OCI-LY3 (cell line): ENCODE results near the gene ANKH.

Experiments
- H2AFZ ChIP-seq: fragments of 200-600, 300-600 bp; shearing (Covaris generic); 2 replicates; pipeline ENCODE4 v1.6.0; 2014; ENCODE audit warnings: antibody characterized with exemption, low read depth, low read length
- H3K27ac ChIP-seq: fragments of 200-600, 300-600 bp; sonication (generic); 2 replicates; pipeline ENCODE4 v1.5.1; 2014; ENCODE audit warnings: mild to moderate bottlenecking, low read length, moderate library complexity, mixed read lengths
- H3K27me3 ChIP-seq: fragments of 200-600, 300-600 bp; sonication (generic); 2 replicates; pipeline ENCODE4 v1.6.1; 2014; ENCODE audit warnings: low read depth, low read length, mixed read lengths
- H3K36me3 ChIP-seq: fragments of 200-600, 300-600 bp; sonication (generic); replicated peaks from 2 replicates; pipeline ENCODE3; 2014; ENCODE audit warnings: low read depth, low read length, mixed read lengths
- H3K4me1 ChIP-seq: fragments of 300-600, 200-600 bp; sonication (generic); 2 replicates; pipeline ENCODE4 v1.6.1; 2014; ENCODE audit warnings: low read length, mixed read lengths
- H3K4me2 ChIP-seq: fragments of 200-600, 300-600 bp; sonication (generic); 2 replicates; pipeline ENCODE4 v1.6.1; 2014; ENCODE audit warnings: low read length, mixed read lengths
- H3K4me3 ChIP-seq: fragments of 300-600, 200-600 bp; sonication (generic); 2 replicates; pipeline ENCODE4 v1.5.1; 2014; ENCODE audit warnings: antibody characterized with exemption, mild to moderate bottlenecking, low read length, moderate library complexity
- H3K79me2 ChIP-seq: fragments of 300-600, 200-600 bp; shearing (Covaris generic); 2 replicates; pipeline ENCODE4 v1.6.1; 2014; ENCODE audit warnings: mild to moderate bottlenecking, low read length, mixed read lengths
- H3K9ac ChIP-seq: fragments of 300-600, 200-600 bp; shearing (Covaris generic); 2 replicates; pipeline ENCODE4 v1.6.0; 2014; ENCODE audit warnings: mild to moderate bottlenecking, low read length, moderate library complexity
- H3K9me3 ChIP-seq: fragments of 200-600, 300-600 bp; shearing (Covaris generic); 2 replicates; pipeline ENCODE4 v1.6.1; 2014; ENCODE audit warnings: low read length, mixed read lengths; ENCODE audit not compliant: insufficient read depth
- H4K20me1 ChIP-seq: fragments of 200-600, 300-600 bp; sonication (generic); 2 replicates; pipeline ENCODE4 v1.6.1; 2016; ENCODE audit warnings: low read length, mixed read lengths; ENCODE audit not compliant: insufficient read depth
- CTCF ChIP-seq: fragments of 200-600, 300-600 bp; sonication (generic); IDR thresholded peaks from 2 replicates; pipeline ENCODE4 v1.5.1; 2014; ENCODE audit warnings: antibody characterized with exemption, low read length, low read depth
- EZH2phosphoT487 ChIP-seq: fragments of 200-600 bp; shearing (Covaris generic); IDR thresholded peaks from 2 replicates; pipeline ENCODE4 v1.6.1; 2018; ENCODE audit warnings: antibody characterized with exemption, mixed run types, low read depth

Gene ANKH

DNA sequence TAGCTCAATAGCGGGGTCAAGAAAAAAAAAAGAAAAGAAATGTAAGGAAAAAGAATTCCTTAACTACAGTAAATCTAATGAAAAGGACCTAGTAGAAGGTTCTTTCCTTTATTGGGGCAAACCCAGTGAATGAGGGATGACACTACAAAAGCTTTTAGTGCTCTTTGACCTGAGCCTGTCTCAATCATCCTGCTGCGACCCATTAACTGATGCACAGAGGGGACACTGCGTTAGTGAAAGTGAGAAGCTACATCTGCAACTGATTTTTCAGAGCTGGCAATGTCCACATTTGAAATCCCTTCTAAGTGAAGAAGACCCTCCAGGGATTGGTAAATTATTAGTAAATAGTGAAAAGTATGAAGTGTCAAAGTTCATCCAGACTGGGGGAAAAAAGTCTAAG, 106.0 kb downstream of the ANKH start:
- H3K27ac ChIP-seq, result no peak overlapping the region
- no peaks in the 10 kb centered on the region for H3K27me3 ChIP-seq
- H3K9ac ChIP-seq, result no peak overlapping the region
- H3K79me2 ChIP-seq, result no peaks in the 10 kb centered on the region
- no peak overlapping the region for H3K4me3 ChIP-seq
- H3K4me1 ChIP-seq, result peaks cover under 1% of the 10 kb centered on the region; the same call in 1 of the 2 replicates
- no peak overlapping the region for H3K4me2 ChIP-seq
- no peaks in the 10 kb centered on the region for H3K36me3 ChIP-seq
- H4K20me1 ChIP-seq, result no peaks in the 10 kb centered on the region
- no peak for TF ChIP-seq CTCF
- no peak for TF ChIP-seq EZH2phosphoT487
- no peak overlapping the region for H2AFZ ChIP-seq
- no peaks in the 10 kb centered on the region for H3K9me3 ChIP-seq

DNA sequence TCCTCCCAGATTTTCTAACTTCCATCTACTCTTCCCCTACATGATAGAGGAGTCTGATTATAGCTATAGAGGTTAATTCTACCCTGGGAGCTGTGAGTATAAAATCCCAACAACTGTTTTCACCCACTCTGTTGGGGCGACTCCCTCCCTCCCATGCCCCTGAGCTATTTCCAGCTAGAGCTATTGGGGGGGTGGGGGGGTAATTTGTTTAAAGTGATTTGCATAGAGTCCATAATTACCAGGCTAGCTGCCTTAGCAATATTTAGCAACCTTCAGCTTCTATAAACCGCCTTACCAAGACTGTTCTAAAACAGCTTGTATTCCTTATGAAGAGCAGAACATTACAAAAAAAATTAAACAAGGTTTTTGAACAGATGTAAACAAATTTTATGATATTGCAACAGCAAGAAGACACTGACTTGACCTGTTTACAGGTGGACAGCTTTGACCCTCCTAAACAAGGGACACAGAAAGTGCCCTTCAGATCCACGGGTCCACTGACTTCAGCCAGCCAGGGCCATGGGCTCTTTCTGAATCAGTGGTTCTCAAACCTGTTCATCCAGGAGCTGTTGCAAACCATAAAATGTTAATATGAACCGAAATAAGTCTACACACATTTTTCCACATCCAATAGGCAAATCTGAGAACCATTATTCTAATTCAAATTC, 108.9 kb downstream of the ANKH start:
- Histone ChIP-seq H3K27me3 (no peaks in the 10 kb centered on the region), H3K4me1 (no peaks in the 10 kb centered on the region), H3K79me2 (no peaks in the 10 kb centered on the region), H3K4me2 (no peak overlapping the region), H4K20me1 (no peaks in the 10 kb centered on the region), H3K4me3 (no peak overlapping the region), H2AFZ (no peak overlapping the region), H3K27ac (no peak overlapping the region), H3K9me3 (no peaks in the 10 kb centered on the region), H3K36me3 (no peaks in the 10 kb centered on the region), H3K9ac (no peak overlapping the region)
- no peak for TF ChIP-seq EZH2phosphoT487
- no peak for TF ChIP-seq CTCF

GRCh38 chr5:14760548-14761002, 111.0 kb downstream of the ANKH start:
- Histone ChIP-seq H3K27ac (no peak overlapping the region), H3K4me3 (no peak overlapping the region), H3K9me3 (no peaks in the 10 kb centered on the region), H3K4me1 (no peaks in the 10 kb centered on the region), H3K27me3 (no peaks in the 10 kb centered on the region), H3K79me2 (no peaks in the 10 kb centered on the region), H2AFZ (no peak overlapping the region), H3K36me3 (no peaks in the 10 kb centered on the region), H3K9ac (no peak overlapping the region), H3K4me2 (no peak overlapping the region), H4K20me1 (no peaks in the 10 kb centered on the region)
- TF ChIP-seq EZH2phosphoT487 (no peak), CTCF (no peak)

DNA sequence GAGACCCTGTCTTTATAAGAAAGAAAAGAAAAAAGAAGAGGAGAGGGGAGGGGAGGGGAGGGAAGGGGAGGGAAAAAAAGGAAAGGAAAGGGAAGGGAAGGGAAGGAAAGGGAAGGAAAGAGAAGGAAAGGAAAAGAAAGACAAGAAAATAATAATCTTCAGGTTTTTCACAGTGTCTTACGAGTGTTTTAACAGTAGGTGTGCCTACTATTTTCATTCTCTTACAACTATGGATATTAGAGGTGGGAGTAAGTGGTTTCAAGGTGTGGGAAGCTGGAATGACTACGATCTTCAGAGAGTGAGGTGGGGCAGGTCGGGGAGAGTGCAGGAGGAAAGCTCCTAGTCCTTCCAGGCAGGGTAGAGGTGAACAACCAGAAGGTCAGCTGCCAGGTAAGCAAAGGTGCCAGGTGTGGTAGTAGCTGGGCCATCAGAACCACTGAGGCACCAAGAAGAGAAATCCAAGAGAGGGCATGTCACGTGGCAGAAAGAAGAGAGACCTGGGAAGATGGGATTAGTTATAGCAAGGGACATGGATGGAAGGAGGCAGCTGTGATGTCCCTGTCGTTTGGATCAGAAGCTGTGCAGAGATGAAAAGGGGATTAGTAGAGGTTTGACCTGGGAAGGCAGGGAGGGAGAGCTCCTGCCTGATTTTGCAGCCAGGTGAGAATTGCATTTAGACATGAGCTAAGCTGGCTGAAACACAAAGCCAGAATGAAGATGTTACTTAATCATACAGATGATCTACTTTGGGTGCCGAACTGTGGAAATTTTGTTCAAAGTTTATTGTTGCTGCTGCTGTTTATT, 111.6 kb downstream of the ANKH start:
- no peaks in the 10 kb centered on the region for H3K79me2 ChIP-seq
- no peaks in the 10 kb centered on the region for H4K20me1 ChIP-seq
- TF ChIP-seq CTCF (no peak), EZH2phosphoT487 (no peak)
- no peak overlapping the region for H3K4me2 ChIP-seq
- H2AFZ ChIP-seq, result no peak overlapping the region
- H3K27me3 ChIP-seq, result no peaks in the 10 kb centered on the region
- no peaks in the 10 kb centered on the region for H3K4me1 ChIP-seq
- no peaks in the 10 kb centered on the region for H3K9me3 ChIP-seq
- H3K36me3 ChIP-seq, result no peaks in the 10 kb centered on the region
- H3K4me3 ChIP-seq, result no peak overlapping the region
- H3K27ac ChIP-seq, result no peak overlapping the region
- H3K9ac ChIP-seq, result no peak overlapping the region
